Measurements from ENCODE around the gene PFKFB4.
"Not testable (repeated sequence)": the region's sequence is repeated elsewhere in the genome, so short reads cannot be mapped to it uniquely, and the experiment has no call there.

The PFKFB4 gene

GRCh38 chr3:48492461-48493202, 64.0 kb downstream of the PFKFB4 start:
- DNase-seq (ENCODE audit: low read depth): no peak

GRCh38 chr3:48486952-48487351, 69.7 kb downstream of the PFKFB4 start:
- DNase-seq (ENCODE audit: low read depth): no peak

GRCh38 chr3:48482822-48483221, 73.8 kb downstream of the PFKFB4 start:
- DNase-seq (ENCODE audit: low read depth): not testable (repeated sequence)

DNA sequence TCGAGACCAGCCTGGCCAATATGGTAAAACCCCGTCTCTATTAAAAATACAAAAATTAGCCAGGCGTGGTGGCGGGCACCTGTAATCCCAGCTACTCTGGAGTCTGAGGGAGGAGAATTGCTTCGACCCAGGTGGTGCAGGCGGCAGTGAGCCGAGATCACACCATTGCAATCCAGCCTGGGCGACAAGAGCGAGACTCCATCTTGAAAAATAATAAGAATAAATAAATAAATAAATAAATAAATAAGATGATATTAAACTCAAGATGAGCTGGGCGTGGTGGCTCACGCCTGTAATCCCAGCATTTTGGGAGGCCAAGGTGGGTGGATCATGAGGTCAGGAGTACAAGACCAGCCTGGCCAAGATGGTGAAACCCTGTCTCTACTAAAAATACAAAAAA, 75.7 kb downstream of the PFKFB4 start:
- DNase-seq (ENCODE audit: low read depth): not testable (repeated sequence)

DNA sequence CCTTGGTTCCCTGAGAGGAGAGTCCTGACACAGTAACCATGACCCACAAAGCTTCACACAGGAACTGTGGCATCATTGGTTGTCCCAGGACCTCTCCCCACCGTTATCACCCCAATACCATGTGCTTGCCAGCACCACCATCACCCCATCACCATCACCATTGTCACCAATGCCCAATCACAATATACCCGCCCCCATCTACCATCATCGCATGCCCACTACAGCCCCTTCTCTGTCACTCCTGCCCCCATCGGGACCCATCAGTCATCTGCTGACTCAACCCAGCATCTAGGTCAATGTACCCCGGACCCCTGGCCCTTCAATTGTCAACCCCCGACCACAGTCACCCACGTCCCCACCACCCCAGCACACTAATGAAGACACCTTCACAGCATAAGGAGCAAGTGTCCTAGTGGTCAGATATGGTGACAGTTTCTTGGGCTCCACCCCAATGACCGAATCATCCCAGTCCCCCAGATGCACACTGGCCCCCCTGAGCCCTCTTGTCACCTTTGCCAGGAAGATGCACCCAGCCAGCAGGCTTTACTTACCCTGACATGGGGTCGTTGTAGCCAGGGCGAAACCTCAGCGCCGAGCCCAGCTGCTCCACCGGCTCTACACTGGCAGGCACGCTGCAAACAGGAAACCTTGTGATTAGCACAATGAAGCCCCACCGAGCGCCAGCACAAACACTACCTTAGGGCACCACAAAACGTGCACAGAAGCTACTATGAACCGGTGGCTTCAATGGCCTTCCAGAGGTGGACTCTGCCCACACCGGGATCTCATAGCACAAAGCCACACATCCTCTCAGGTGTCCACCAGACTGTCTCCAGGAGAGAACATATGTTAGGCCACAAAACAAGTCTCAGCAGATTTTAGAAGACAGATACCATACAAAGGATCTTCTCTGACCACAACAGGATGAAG, 77.7 kb downstream of the PFKFB4 start:
- DNase-seq (ENCODE audit: low read depth): no peak

GRCh38 chr3:48477959-48478520, 78.6 kb downstream of the PFKFB4 start:
- DNase-seq (ENCODE audit: low read depth): no peak

DNA sequence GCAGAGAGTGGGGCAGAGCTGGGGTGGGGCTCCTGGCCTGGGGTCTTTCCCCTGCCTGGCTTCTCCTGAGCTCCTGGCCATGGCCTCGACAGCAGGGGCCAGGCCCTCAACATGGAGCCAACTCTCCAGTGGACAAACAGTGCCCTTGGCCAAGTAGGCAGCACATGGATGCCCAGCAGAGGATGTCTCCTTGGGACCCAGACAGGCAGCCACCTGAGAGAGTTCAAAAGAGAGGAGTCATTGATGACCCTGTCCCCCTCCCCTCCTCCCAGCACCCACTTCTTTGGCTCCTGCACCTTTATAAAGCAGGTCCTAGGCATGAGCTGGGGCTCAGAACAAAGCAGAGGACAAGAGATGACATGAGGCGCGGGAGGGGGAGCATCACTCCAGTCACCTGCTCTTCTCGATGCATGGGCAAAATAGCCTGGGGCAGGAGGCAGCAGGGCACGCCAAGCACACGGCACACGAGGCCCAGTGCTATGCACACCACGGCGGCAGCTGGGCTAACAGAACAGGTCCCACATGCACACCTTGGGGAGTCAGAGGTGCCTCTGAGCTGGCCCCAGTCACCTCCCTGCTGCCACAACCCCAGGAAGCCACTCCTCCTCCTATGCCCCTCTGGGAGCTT, 80.1 kb downstream of the PFKFB4 start:
- no peak for DNase-seq (ENCODE audit: low read depth)

- no peak for DNase-seq (ENCODE audit: low read depth)
Observed at GRCh38 chr3:48475188-48475587, 81.4 kb downstream of the PFKFB4 start.

DNA sequence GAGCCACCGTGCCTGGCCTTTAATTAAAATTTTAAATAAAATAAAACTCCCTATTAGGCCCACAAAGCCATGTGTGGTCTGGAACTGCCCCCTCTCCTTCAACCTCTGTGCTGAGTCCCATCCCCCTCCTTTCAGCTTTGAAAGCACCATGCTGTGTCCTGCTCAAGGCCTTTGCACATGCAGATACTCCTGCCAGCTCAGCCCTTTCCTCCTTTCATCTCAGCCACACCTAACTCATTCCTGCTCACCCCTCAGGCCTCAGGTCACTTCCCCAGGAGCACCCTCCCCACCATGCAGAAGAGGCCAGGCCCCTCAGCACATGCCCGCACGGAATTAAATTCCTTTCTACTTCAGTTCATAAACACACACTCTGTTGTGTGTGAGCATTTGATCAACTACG, 82.0 kb downstream of the PFKFB4 start:
- no peak for DNase-seq (ENCODE audit: low read depth)

DNA sequence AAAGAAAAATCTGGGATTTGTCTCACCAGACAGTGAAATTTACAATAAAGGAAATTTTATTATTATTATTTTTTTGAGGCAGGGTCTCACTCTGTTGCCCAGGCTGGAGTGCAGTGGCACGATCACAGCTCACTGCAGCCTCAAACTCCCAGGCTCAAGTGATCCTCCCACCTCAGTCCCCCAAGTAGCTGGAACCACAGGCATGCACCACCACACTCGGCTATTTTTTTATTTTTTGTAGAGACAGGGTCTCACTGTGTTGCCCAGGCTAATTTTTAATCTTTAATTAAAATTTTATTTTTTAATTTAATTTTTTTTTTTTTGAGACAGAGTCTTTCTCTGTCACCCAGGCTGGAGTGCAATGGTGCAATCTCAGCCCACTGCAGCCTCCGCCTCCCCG, 82.6 kb downstream of the PFKFB4 start:
- DNase-seq (ENCODE audit: low read depth): not testable (repeated sequence)

DNA sequence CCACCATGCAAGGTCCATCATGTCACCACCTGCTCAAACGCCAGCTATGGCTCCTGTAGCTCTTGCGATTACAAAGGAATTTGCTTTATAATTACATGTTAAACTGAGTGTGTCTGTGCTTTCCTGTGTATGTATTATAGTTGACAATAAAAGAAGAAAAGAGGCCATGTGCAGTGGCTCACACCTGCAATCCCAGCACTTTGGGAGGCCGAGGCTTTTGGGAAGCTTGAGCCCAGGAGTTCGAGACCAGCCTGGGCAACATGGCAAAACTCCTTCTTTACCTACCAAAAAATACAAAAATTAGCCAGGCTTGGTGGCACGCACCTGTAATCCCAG, 83.0 kb downstream of the PFKFB4 start:
- no peak for DNase-seq (ENCODE audit: low read depth)

- DNase-seq (ENCODE audit: low read depth): peak; percentile 86
Observed at GRCh38 chr3:48472923-48473616, 83.5 kb downstream of the PFKFB4 start.

DNA sequence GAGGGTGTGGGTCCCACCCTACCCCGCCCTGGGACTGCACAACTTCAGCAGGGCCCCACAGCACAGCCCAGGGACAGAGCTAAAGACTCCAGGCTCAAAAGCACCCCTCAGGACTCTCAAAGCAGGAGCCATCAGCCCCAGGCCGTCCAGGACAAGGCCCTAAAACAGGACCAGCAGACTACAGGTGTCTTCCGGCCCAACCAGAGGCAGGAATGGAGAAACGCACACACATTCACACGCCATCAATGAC, 84.0 kb downstream of the PFKFB4 start:
- DNase-seq (ENCODE audit: low read depth): peak; percentile 19

DNA sequence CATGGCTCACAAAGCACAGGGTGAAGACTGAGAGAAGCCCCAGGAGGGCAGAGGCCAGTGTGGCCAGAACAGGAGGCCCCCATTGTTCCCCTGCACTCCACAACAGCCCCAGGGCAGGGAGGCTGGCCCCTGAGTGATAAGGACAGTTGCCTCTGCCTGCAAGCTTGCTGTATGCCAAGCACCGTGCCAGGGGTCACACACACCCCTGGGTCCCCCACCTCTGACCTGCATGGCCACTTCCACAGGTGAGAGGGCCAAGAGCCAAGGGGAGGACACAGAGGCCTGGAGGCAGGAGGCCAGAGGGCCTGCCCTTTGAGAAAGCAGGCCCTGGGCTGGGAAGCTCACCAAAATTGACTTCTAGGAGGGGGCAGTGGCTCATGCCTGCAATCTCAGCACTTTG, 86.3 kb downstream of the PFKFB4 start:
- no peak for DNase-seq (ENCODE audit: low read depth)

DNA sequence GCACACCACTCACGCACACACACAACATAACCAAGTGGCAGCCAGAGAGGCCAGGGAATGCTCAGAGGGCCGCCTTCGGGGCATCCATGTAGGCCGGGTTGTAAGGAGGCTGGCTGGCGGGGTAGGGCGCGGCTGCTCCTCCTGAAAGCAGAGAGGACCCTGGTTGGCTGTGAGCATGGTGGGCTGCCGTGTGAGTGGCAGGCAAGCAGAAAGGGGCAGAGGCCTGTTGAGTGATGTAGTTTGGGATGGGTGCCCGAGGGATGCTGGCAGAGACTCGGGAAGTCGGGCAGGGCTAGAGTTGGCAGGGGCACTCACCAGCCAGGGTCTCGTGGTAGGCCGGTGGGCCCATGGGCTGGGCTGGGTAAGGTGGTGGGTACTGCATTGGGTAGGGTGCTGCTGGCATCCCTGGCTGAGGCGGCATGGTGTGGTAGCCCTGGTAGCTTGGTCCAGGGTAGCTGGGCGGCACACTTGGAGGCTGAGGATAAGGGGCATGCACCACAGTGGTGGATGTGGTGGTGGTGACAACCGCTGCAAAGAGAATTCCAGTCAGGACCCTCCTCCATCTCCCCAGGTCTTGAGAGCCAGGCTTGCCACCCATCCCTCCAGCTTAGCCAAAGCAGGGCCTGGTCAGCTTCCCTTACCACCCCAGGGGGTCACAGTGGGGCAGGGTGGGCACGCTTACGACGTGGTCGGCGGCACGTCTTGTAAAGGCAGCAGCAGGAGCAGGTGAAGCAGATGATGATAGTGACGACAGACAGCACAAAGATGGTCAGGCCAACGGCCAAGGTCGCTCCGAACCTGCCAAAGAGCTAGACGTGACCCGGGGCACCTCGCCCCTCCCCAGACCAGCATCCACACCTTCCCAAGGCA, 87.3 kb downstream of the PFKFB4 start:
- no peak for DNase-seq (ENCODE audit: low read depth)

GRCh38 chr3:48468329-48468731, 88.3 kb downstream of the PFKFB4 start:
- DNase-seq (ENCODE audit: low read depth): no peak

Measured in stimulated activated CD8-positive, alpha-beta memory T cell treated with anti-CD3 and anti-CD28 coated beads, Interleukin-7, amount 100 ng/mL, for 24 hours (primary cell).